Measurements from ENCODE around the gene SERF2. TPM values are rescaled to one million over a fixed set of nuclear protein-coding genes. Genes with fewer than 3 reads are reported as not detected.
A peak's percentile ranks its signal among the peaks of the same experiment; 100 is the strongest.

Gene SERF2
- total and polyA plus RNA-seq, 2 experiments from 2014 or later = 996 to 3,311 TPM

DNA sequence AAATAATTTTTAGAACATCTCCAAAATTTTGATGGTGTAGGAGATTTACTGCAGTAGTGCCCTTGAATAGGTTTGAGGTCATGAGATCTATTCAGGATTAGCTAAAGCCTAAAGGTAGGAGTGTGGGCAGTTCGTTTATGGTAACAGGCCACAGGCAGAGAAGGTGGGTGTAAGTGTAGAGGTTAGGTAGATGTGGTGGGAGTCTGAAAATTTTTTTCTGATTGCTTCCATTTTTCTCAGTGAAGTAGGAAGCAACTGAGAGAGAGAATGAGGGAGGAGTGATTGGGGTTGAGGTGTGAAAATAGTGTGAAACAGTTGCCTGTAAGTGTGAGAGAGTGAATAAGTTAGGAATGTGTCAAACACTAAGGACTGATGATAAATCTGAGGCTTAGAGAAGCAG lies 13.1 kb upstream of the SERF2 start:
- Histone ChIP-seq H2AFZ (no peak overlapping the region), H3K9ac (no peak overlapping the region), H3K4me2 (ENCODE audit: unreplicated experiment) (no peak overlapping the region), H3F3A (ENCODE audit: insufficient read depth) (peaks cover 27% of the 10 kb centered on the region), H3K4me1 (ENCODE audit: insufficient read depth) (peaks cover 7% of the 10 kb centered on the region; the same call in 1 of the 2 replicates), H3K27me3 (replicated peaks; ENCODE audit: insufficient read depth) (no peaks in the 10 kb centered on the region), H3K27ac (no peak overlapping the region), H4K20me1 (ENCODE audit: insufficient read depth) (no peaks in the 10 kb centered on the region), H3K4me3 (no peak overlapping the region), H3K36me3 (ENCODE audit: low read depth) (no peaks in the 10 kb centered on the region), H3K9me3 (ENCODE audit: low read depth) (no peaks in the 10 kb centered on the region), H3K79me2 (ENCODE audit: insufficient read depth) (no peaks in the 10 kb centered on the region), H3K9me2 (ENCODE audit: insufficient read depth) (no peaks in the 10 kb centered on the region)
- TF ChIP-seq EZH2phosphoT487 (IDR thresholded peaks at IDR 0.05; ENCODE audit: insufficient read depth, low read depth) (no peak), EZH2 (IDR thresholded peaks at IDR 0.05; ENCODE audit: insufficient read depth, poor library complexity, severe bottlenecking) (no peak)
- DNase-seq = no peak
- WGBS, 2 experiments (ENCODE audit: low coverage in 1 of 2, low lambda C conversion rate in 2 of 2, missing lambda C conversion rate in 2 of 2) = 97 to 100% methylated on average over 1 of the region's 1 CpG
- in situ Hi-C loops (cut with MboI) = no loop called here

DNA sequence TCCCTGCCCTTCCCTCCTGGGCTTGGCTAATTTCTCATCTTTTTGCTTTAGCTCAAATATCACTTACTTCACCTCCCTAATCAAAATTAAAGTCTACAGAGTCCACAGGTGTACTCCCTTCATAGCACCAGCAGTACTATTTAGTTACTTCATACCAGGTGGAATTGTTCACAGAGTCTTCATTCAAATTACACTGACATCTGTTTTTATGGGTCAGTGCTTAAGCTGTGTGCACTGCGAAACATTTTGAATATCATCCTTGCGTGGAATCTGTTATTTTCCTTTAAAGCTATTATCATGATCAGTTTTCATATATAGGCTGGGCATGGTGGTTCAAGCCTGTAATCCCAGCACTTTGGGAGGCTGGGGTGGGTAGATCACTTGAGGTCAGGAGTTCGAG lies 2.7 kb upstream of the SERF2 start:
- peaks cover 6% of the 10 kb centered on the region; the same call in 1 of the 2 replicates for H3K36me3 ChIP-seq (ENCODE audit: low read depth)
- no peaks in the 10 kb centered on the region for H3K9me2 ChIP-seq (ENCODE audit: insufficient read depth)
- TF ChIP-seq EZH2 (IDR thresholded peaks at IDR 0.05; ENCODE audit: insufficient read depth, poor library complexity, severe bottlenecking) (no peak), EZH2phosphoT487 (IDR thresholded peaks at IDR 0.05; ENCODE audit: insufficient read depth, low read depth) (no peak)
- H3K79me2 ChIP-seq (ENCODE audit: insufficient read depth) = peaks cover 23% of the 10 kb centered on the region
- H3F3A ChIP-seq (ENCODE audit: insufficient read depth) = peaks cover 13% of the 10 kb centered on the region
- H3K4me1 ChIP-seq (ENCODE audit: insufficient read depth) = peaks cover 12% of the 10 kb centered on the region
- no peak overlapping the region for H3K27ac ChIP-seq
- in situ Hi-C loops (cut with MboI) = no loop called here
- no peaks in the 10 kb centered on the region for H3K9me3 ChIP-seq (ENCODE audit: low read depth)
- no peak overlapping the region for H3K4me3 ChIP-seq
- no peak overlapping the region for H2AFZ ChIP-seq
- H3K27me3 ChIP-seq (replicated peaks; ENCODE audit: insufficient read depth) = no peaks in the 10 kb centered on the region
- 96 to 97% methylated on average over 3 of the region's 3 CpGs for WGBS, 2 experiments (ENCODE audit: low coverage in 1 of 2, low lambda C conversion rate in 2 of 2, missing lambda C conversion rate in 2 of 2)
- DNase-seq = no peak
- no peaks in the 10 kb centered on the region for H4K20me1 ChIP-seq (ENCODE audit: insufficient read depth)
- no peak overlapping the region for H3K9ac ChIP-seq
- no peak overlapping the region for H3K4me2 ChIP-seq (ENCODE audit: unreplicated experiment)

GRCh38 chr15:43792761-43793476 lies 799 bp downstream of the SERF2 start:
- no peak overlapping the region for H2AFZ ChIP-seq
- H3K27me3 ChIP-seq (replicated peaks; ENCODE audit: insufficient read depth) = no peaks in the 10 kb centered on the region
- 0 to 1% methylated on average over 33 of the region's 33 CpGs for WGBS, 2 experiments (ENCODE audit: low coverage in 1 of 2, low lambda C conversion rate in 2 of 2, missing lambda C conversion rate in 2 of 2)
- H3K4me2 ChIP-seq (ENCODE audit: unreplicated experiment) = peak overlapping the region; percentile 85
- in situ Hi-C loops (cut with MboI) = no loop called here
- H3K9me3 ChIP-seq (ENCODE audit: low read depth) = no peaks in the 10 kb centered on the region
- peak overlapping the region; percentile 99 for H3K27ac ChIP-seq
- H3K9me2 ChIP-seq (ENCODE audit: insufficient read depth) = no peaks in the 10 kb centered on the region
- peaks cover 45% of the 10 kb centered on the region for H3K4me1 ChIP-seq (ENCODE audit: insufficient read depth)
- peaks cover 5% of the 10 kb centered on the region; the same call in 1 of the 2 replicates for H4K20me1 ChIP-seq (ENCODE audit: insufficient read depth)
- peak overlapping the region; percentile 100 for H3K9ac ChIP-seq
- peaks cover 45% of the 10 kb centered on the region for H3F3A ChIP-seq (ENCODE audit: insufficient read depth)
- peaks cover 39% of the 10 kb centered on the region for H3K79me2 ChIP-seq (ENCODE audit: insufficient read depth)
- TF ChIP-seq EZH2 (IDR thresholded peaks at IDR 0.05; ENCODE audit: insufficient read depth, poor library complexity, severe bottlenecking) (no peak), EZH2phosphoT487 (IDR thresholded peaks at IDR 0.05; ENCODE audit: insufficient read depth, low read depth) (no peak)
- DNase-seq = peak; percentile 77
- peak overlapping the region; percentile 94 for H3K4me3 ChIP-seq
- peaks cover 19% of the 10 kb centered on the region for H3K36me3 ChIP-seq (ENCODE audit: low read depth)

GRCh38 chr15:43793647-43794046 lies 1.5 kb downstream of the SERF2 start:
- peak overlapping the region; percentile 94 for H3K4me3 ChIP-seq
- H3K4me2 ChIP-seq (ENCODE audit: unreplicated experiment) = peak overlapping the region; percentile 85
- in situ Hi-C loops (cut with MboI) = no loop called here
- peak overlapping the region; percentile 99 for H3K27ac ChIP-seq
- H3K4me1 ChIP-seq (ENCODE audit: insufficient read depth) = peaks cover 45% of the 10 kb centered on the region
- H3K79me2 ChIP-seq (ENCODE audit: insufficient read depth) = peaks cover 39% of the 10 kb centered on the region
- H3F3A ChIP-seq (ENCODE audit: insufficient read depth) = peaks cover 53% of the 10 kb centered on the region
- peak overlapping the region; percentile 100 for H3K9ac ChIP-seq
- WGBS, 2 experiments (ENCODE audit: low coverage in 1 of 2, low lambda C conversion rate in 2 of 2, missing lambda C conversion rate in 2 of 2) = 54 to 56% methylated on average over 10 of the region's 10 CpGs
- no peak for TF ChIP-seq EZH2 (IDR thresholded peaks at IDR 0.05; ENCODE audit: insufficient read depth, poor library complexity, severe bottlenecking)
- TF ChIP-seq EZH2phosphoT487 (IDR thresholded peaks at IDR 0.05; ENCODE audit: insufficient read depth, low read depth) = no peak
- H3K27me3 ChIP-seq (replicated peaks; ENCODE audit: insufficient read depth) = no peaks in the 10 kb centered on the region
- H3K9me3 ChIP-seq (ENCODE audit: low read depth) = no peaks in the 10 kb centered on the region
- no peak for DNase-seq
- no peak overlapping the region for H2AFZ ChIP-seq
- peaks cover 5% of the 10 kb centered on the region; the same call in 1 of the 2 replicates for H4K20me1 ChIP-seq (ENCODE audit: insufficient read depth)
- H3K9me2 ChIP-seq (ENCODE audit: insufficient read depth) = no peaks in the 10 kb centered on the region
- H3K36me3 ChIP-seq (ENCODE audit: low read depth) = peaks cover 19% of the 10 kb centered on the region

Measured in GM23248 (cell line).